GM23338 (cell line): ENCODE results near the gene PRG3. TPM values are rescaled to one million over a fixed set of nuclear protein-coding genes. Genes with fewer than 3 reads are reported as not detected.

Experiments
- ATAC-seq: fragments of 200-7000 bp; cut with Tn5 transposase; 3 replicates; pipeline ENCODE4 v1.9.1; 2020
- DNase-seq: peaks from one replicate; pipeline ENCODE4 v3.0.0-alpha.2; 2015; ENCODE audit warnings: low spot score
- H2AFZ ChIP-seq: fragments of 200-600 bp; sonication (generic); 2 replicates; pipeline ENCODE4 v1.8.0; 2016; ENCODE audit warnings: antibody characterized with exemption, mild to moderate bottlenecking, moderate library complexity
- H3F3A ChIP-seq: fragments of 200-600 bp; sonication (generic); replicated peaks from 2 replicates; pipeline ENCODE4 v1.8.0; 2017; ENCODE audit warnings: antibody characterized with exemption, mixed run types, low read depth
- H3K27ac ChIP-seq: fragments of 200-600 bp; sonication (generic); 2 replicates; pipeline ENCODE4 v1.6.1; 2016; ENCODE audit warnings: low read depth
- H3K27me3 ChIP-seq: fragments of 200-600 bp; sonication (generic); 2 replicates; pipeline ENCODE4 v1.8.0; 2016; ENCODE audit warnings: mild to moderate bottlenecking, mixed run types, moderate library complexity; ENCODE audit not compliant: insufficient read depth
- H3K36me3 ChIP-seq: fragments of 200-600 bp; sonication (generic); 2 replicates; pipeline ENCODE4 v1.8.0; 2016; ENCODE audit warnings: mild to moderate bottlenecking; ENCODE audit not compliant: insufficient read depth
- H3K4me1 ChIP-seq: fragments of 200-600 bp; sonication (generic); 2 replicates; pipeline ENCODE4 v1.8.0; 2016; ENCODE audit warnings: mild to moderate bottlenecking, moderate library complexity; ENCODE audit not compliant: insufficient read depth
- H3K4me2 ChIP-seq: fragments of 200-600 bp; sonication (generic); 2 replicates; pipeline ENCODE4 v1.7.1; 2017; ENCODE audit warnings: mixed run types
- H3K4me3 ChIP-seq: fragments of 200-600 bp; sonication (generic); 2 replicates; pipeline ENCODE4 v1.6.1; 2016; ENCODE audit warnings: mixed run types
- H3K79me2 ChIP-seq: fragments of 200-600 bp; sonication (generic); replicated peaks from 2 replicates; pipeline ENCODE4 v1.8.0; 2017; ENCODE audit warnings: mild to moderate bottlenecking; ENCODE audit not compliant: insufficient read depth
- H3K9me2 ChIP-seq: fragments of 200-600 bp; sonication (generic); 2 replicates; pipeline ENCODE4 v1.8.0; 2017; ENCODE audit not compliant: insufficient read depth
- H4K20me1 ChIP-seq: fragments of 200-600 bp; sonication (generic); replicated peaks from 2 replicates; pipeline ENCODE4 v1.8.0; 2017; ENCODE audit warnings: mild to moderate bottlenecking; ENCODE audit not compliant: insufficient read depth
- H3K27ac Mint-ChIP-seq: 2 replicates; pipeline ENCODE4 v1.8.0; 2020; ENCODE audit warnings: inconsistent platforms, mild to moderate bottlenecking, moderate library complexity, mixed read lengths
- H3K27me3 Mint-ChIP-seq: 3 replicates; pipeline ENCODE4 v1.8.0; 2022; ENCODE audit warnings: low read depth, mild to moderate bottlenecking, moderate library complexity, mixed read lengths, inconsistent platforms; ENCODE audit not compliant: insufficient read depth, poor library complexity
- H3K36me3 Mint-ChIP-seq: 3 replicates; pipeline ENCODE4 v1.8.0; 2021; ENCODE audit warnings: low read depth, mild to moderate bottlenecking, inconsistent platforms, moderate library complexity, mixed read lengths
- H3K4me1 Mint-ChIP-seq: 3 replicates; pipeline ENCODE4 v1.8.0; 2020; ENCODE audit warnings: mild to moderate bottlenecking, inconsistent platforms, mixed read lengths
- H3K4me3 Mint-ChIP-seq: 3 replicates; pipeline ENCODE4 v1.8.0; 2021; ENCODE audit warnings: moderate library complexity, mild to moderate bottlenecking, inconsistent platforms, mixed read lengths
- H3K9me3 Mint-ChIP-seq: 3 replicates; pipeline ENCODE4 v1.8.0; 2020; ENCODE audit warnings: moderate library complexity, mild to moderate bottlenecking, inconsistent platforms, mixed read lengths
- ETS1 ChIP-seq: IDR thresholded peaks from 2 replicates; pipeline ENCODE4 v1.6.1; 2016; ENCODE audit warnings: antibody characterized with exemption
- EZH2 ChIP-seq: fragments of 200-600 bp; sonication (generic); IDR thresholded peaks from one replicate; pipeline ENCODE4 v1.8.0; 2017; ENCODE audit warnings: antibody characterized with exemption, mild to moderate bottlenecking, low read depth; ENCODE audit not compliant: unreplicated experiment
- EZH2phosphoT487 ChIP-seq: fragments of 200-600 bp; sonication (generic); IDR thresholded peaks from one replicate; pipeline ENCODE4 v1.8.1; 2018; ENCODE audit warnings: antibody characterized with exemption; ENCODE audit not compliant: unreplicated experiment
- NANOG ChIP-seq: IDR thresholded peaks from 2 replicates; pipeline ENCODE4 v1.6.1; 2016; ENCODE audit warnings: antibody characterized with exemption, borderline replicate concordance
- POLR2AphosphoS5 ChIP-seq: IDR thresholded peaks from 2 replicates; pipeline ENCODE4 v1.6.1; 2016; ENCODE audit warnings: antibody characterized with exemption, low read depth
- STAT1 ChIP-seq: IDR thresholded peaks from one replicate; pipeline ENCODE4 v1.6.1; 2016; ENCODE audit warnings: antibody characterized with exemption; ENCODE audit not compliant: unreplicated experiment
- ZNF462 ChIP-seq: fragments of 250-450 bp; sonication (Bioruptor Pico); IDR thresholded peaks from 2 replicates; pipeline ENCODE4 v1.5.0; 2020; ENCODE audit warnings: mild to moderate bottlenecking, moderate library complexity
- polyA plus RNA-seq: library from polyadenylated mRNA; unstranded; fragments of >200 nt; fragmentation: Nextera tagmentation; extraction: Ambion mirVana; gene quantifications from 2 replicates; pipeline ENCODE4 v1.2.1, GENCODE V29; 2016
- total RNA-seq: library from RNA; depleted of rRNA; stranded (reverse); fragments of >200 nt; shearing (Covaris generic); gene quantifications from 2 replicates; pipeline ENCODE4 v1.2.3, GENCODE V29; 2014
- TF ChIP-seq, protein P1 (sequence below), 2 experiments: fragments of 200-600 bp in 1 of 2; sonication (generic) in 1 of 2; conservative IDR thresholded peaks; 2 replicates each; pipeline versions ENCODE4 v1.5.1 to v1.6.1; 2016 to 2017; ENCODE audit warnings: antibody characterized with exemption in 2 of 2, low read depth in 2 of 2, mild to moderate bottlenecking in 2 of 2, moderate library complexity in 1 of 2

Gene PRG3
- total and polyA plus RNA-seq, 2 experiments from 2014 or later = not detected

- Histone ChIP-seq H3K9me2 (no peaks in the 10 kb centered on the region), H3K4me1 (peaks cover 22% of the 10 kb centered on the region), H3K79me2 (peaks cover 32% of the 10 kb centered on the region), H3K4me3 (no peak overlapping the region), H3F3A (peaks cover 19% of the 10 kb centered on the region), H2AFZ (no peak overlapping the region), H3K36me3 (peaks cover 58% of the 10 kb centered on the region), H3K27ac (no peak overlapping the region), H4K20me1 (peaks cover 16% of the 10 kb centered on the region), H3K4me2 (no peak overlapping the region), H3K27me3 (no peaks in the 10 kb centered on the region)
- no peak overlapping the region for H3K4me3 Mint-ChIP-seq
- no peak for DNase-seq
- no peaks in the 10 kb centered on the region; the same call in 2 of the 3 replicates for H3K9me3 Mint-ChIP-seq
- ATAC-seq = no peak
- peaks cover 13% of the 10 kb centered on the region for H3K27me3 Mint-ChIP-seq
- H3K4me1 Mint-ChIP-seq = peaks cover 35% of the 10 kb centered on the region
- TF ChIP-seq NANOG (no peak), EZH2phosphoT487 (no peak), ETS1 (no peak)
- TF ChIP-seq, protein P1, sequence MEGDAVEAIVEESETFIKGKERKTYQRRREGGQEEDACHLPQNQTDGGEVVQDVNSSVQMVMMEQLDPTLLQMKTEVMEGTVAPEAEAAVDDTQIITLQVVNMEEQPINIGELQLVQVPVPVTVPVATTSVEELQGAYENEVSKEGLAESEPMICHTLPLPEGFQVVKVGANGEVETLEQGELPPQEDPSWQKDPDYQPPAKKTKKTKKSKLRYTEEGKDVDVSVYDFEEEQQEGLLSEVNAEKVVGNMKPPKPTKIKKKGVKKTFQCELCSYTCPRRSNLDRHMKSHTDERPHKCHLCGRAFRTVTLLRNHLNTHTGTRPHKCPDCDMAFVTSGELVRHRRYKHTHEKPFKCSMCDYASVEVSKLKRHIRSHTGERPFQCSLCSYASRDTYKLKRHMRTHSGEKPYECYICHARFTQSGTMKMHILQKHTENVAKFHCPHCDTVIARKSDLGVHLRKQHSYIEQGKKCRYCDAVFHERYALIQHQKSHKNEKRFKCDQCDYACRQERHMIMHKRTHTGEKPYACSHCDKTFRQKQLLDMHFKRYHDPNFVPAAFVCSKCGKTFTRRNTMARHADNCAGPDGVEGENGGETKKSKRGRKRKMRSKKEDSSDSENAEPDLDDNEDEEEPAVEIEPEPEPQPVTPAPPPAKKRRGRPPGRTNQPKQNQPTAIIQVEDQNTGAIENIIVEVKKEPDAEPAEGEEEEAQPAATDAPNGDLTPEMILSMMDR (conservative IDR thresholded peaks at IDR 0.05; ENCODE audit: low read depth in 2 of 2) = no peak
- H3K36me3 Mint-ChIP-seq = peaks cover 99% of the 10 kb centered on the region
- no peak overlapping the region for H3K27ac Mint-ChIP-seq
These were observed 50.9 kb downstream of the PRG3 start for GRCh38 chr11:57330029-57330428.

GRCh38 chr11:57327721-57328120, 53.2 kb downstream of the PRG3 start:
- H3K4me3 Mint-ChIP-seq = no peak overlapping the region
- no peak overlapping the region for H2AFZ ChIP-seq
- H3K9me2 ChIP-seq = no peaks in the 10 kb centered on the region
- H3K27me3 Mint-ChIP-seq = peaks cover 21% of the 10 kb centered on the region
- H3F3A ChIP-seq = peaks cover 19% of the 10 kb centered on the region
- no peak overlapping the region for H3K27ac ChIP-seq
- H3K27me3 ChIP-seq = no peaks in the 10 kb centered on the region
- H3K4me1 Mint-ChIP-seq = peaks cover 32% of the 10 kb centered on the region
- H3K9me3 Mint-ChIP-seq = no peaks in the 10 kb centered on the region; the same call in 2 of the 3 replicates
- H3K79me2 ChIP-seq = peaks cover 24% of the 10 kb centered on the region
- H3K4me3 ChIP-seq = no peak overlapping the region
- peaks cover 47% of the 10 kb centered on the region for H3K36me3 ChIP-seq
- H3K4me1 ChIP-seq = peaks cover 27% of the 10 kb centered on the region
- no peak overlapping the region for H3K27ac Mint-ChIP-seq
- peaks cover 81% of the 10 kb centered on the region for H3K36me3 Mint-ChIP-seq
- H4K20me1 ChIP-seq = peaks cover 15% of the 10 kb centered on the region
- TF ChIP-seq ETS1 (no peak), ZNF462 (CRISPR knock-in tag) (no peak), STAT1 (no peak), EZH2phosphoT487 (no peak), POLR2AphosphoS5 (no peak), EZH2 (no peak)
- DNase-seq (no peak), ATAC-seq (no peak)
- H3K4me2 ChIP-seq = no peak overlapping the region
